NCI-H146 treated with DMSO at 0.1 percent for 48 hours (cell line): ENCODE measurements around the gene ACSL6.

Experiments
- DNase-seq: peaks from one replicate; lab custom pipeline; 2025; ENCODE audit not compliant: unreplicated experiment; lab: John Stamatoyannopoulos, UW

Gene ACSL6

GRCh38 chr5:131984956-131985665 is 26.3 kb downstream of the ACSL6 start:
- DNase-seq = no peak

- DNase-seq = no peak
Measured at GRCh38 chr5:131983244-131983771, 28.1 kb downstream of the ACSL6 start.

DNA sequence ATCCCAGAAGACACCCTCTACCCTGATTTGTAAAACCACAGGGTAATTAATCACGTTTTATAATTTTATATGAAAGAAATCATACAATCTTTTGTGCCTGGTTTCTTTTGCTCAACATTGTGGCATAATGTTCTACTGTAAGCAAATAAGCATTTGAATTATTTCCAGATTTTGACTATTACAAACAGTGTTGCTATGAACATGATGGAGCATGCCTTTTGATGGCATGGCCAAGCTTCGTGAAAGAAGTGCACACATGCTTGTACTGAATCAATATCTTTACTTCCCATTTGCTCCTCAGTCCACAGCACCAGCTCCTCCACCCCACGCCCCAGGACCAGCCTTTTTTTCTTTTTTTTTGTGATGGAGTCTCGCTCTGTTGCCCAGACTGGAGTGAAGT is 29.9 kb downstream of the ACSL6 start:
- DNase-seq = no peak

GRCh38 chr5:131980696-131981095 is 30.8 kb downstream of the ACSL6 start:
- DNase-seq = no peak

DNA sequence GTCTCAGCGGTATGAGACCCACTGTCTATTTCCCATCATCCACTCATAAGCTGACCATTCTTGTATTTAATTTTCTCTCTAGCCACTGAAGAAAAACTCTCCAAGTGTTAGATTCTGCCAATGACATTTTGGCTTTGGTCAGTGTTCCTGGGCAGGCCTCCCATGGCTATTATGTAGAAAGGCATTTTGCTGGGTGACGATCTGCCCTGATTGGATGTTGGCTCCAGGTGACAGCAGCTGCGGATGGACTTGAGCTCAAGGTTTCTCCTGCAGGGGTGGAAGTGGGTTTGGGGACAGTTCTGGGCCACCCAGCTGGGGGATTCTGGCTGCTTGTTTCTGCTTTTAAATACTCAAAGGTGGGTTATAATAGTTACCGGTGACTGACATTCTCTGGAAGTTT is 31.6 kb downstream of the ACSL6 start:
- DNase-seq = no peak

GRCh38 chr5:131977212-131977604 is 34.2 kb downstream of the ACSL6 start:
- no peak for DNase-seq

- no peak for DNase-seq
Measured at GRCh38 chr5:131976414-131977211, 34.8 kb downstream of the ACSL6 start.

- DNase-seq = no peak
Measured at GRCh38 chr5:131974956-131975726, 36.3 kb downstream of the ACSL6 start.

DNA sequence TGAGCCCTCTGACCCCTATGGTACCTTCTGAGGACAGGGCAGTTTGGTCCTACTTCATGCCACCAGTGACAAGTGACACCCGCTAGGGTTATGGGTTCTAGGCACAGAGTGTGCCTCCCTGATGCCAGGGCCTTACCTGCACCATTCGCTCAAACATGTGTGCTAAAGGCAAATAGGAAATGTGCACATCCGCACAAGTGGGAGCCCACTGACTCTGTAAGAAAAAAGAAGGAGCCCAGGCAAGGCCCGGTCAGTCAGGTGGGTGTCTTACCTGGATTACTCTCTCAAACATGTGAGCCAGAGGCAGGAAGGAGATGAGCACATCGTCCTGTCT is 36.9 kb downstream of the ACSL6 start:
- DNase-seq = no peak

- DNase-seq = no peak
Measured at GRCh38 chr5:131974016-131974415, 37.4 kb downstream of the ACSL6 start.

GRCh38 chr5:131973089-131973712 is 38.3 kb downstream of the ACSL6 start:
- DNase-seq = no peak

DNA sequence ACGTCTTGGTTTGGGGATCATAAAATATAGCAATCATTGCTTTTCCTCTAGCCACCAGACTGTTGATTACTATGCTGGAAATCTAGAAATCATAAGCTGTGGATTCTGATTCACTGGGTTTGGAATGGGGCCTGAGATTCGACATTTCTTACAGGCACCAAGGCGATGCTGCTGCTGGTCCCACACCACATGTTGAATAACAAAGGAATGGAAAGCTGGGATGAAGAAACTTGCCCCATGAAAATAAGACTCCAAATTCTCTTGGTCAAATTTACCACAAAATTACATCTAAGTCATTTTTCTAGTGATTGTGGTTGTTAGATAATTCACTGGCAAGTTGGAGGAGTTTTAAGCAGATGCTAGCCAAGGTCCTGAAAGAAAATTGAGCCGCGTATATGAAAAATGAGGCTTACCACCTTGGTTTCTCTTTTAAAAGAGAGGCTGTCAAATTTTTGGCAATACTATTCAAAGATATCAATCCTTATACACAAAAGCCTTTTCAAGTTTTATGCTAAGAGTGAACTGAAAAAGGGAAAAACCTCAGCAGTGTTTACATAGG is 43.0 kb downstream of the ACSL6 start:
- no peak for DNase-seq

DNA sequence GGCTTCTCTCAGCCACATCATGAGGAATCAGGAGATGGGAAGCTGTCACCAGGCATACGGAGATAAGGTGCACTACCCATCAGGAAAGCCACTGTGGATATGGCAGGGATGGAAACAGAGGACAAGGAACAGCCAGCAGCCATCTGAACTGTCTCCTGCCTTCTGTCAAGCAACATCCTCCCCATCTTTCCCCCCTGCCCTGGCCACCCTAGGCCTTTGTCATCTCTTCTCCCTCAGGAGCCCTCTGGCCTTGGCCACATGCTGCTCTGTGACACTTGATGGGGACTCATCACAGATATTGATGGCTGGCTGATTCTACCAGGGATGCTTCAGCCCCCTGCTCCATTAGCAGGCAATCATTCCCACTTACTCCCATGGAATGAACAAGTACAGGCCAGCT is 44.9 kb downstream of the ACSL6 start:
- DNase-seq = no peak

- DNase-seq = no peak
Measured at GRCh38 chr5:131965826-131966415, 45.5 kb downstream of the ACSL6 start.

GRCh38 chr5:131959906-131960305 is 51.6 kb downstream of the ACSL6 start:
- DNase-seq = no peak

DNA sequence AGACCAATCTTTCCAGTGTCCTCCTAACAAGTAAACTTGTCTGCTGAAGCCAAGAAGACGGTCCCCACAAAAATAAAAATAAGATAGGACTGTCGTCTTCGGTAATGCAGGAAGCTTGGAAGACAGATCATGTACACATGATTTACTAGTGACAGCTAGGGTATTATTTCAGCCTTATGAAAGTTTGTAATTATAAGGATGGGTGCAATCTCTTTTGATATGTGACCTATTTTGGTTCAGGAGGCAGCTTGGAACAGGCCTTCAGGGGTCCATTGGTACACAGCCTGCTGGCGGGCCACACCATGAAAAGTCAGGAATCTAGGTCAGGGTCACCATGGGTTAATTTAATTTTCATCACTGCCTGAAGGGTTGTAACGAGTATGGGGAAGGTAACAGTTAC is 52.3 kb downstream of the ACSL6 start:
- DNase-seq = no peak

- no peak for DNase-seq
Measured at GRCh38 chr5:131957721-131958441, 53.6 kb downstream of the ACSL6 start.

DNA sequence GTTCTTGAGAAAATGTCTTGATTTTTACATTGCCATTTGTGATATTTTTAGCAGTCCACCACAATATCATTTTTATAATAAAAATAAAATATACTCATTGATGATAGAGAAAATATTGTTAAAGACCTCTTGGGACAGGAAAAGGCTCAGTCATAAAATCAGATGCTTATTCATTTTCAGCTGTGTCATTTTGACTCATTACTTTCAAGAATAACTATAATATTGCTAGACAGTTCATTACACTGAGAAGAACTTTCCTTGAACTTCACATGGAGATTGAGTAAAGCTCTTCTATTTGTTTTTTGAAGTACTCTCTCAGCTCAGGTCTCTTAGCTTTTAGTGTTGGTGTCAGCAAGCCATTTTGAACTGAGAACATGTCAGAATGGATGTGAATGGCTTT is 57.5 kb downstream of the ACSL6 start:
- no peak for DNase-seq

DNA sequence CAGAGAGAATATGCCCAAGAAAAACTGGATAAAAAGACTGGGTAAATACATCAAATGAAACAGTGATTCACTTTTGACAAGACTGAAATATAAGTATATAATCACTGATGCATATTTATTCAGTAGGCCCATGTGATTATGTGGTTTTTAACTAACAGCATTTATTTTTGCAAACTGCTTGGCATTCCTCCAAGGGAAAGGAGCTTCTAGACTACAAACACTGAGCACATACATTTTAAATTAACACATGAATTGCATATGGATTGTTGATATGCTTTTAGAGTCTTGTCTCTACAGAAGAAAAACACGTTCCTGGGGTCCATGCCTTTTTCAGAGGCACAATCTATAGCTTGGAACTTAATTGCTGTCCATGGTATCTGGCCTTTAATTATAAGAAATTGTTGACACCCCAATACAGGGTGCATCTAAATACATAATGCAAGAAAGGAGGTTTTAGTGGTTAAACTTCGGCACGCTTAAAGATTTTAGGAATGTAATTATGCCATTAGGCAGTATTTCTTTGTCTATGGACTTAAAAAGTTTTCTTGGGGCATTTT is 59.1 kb downstream of the ACSL6 start:
- DNase-seq = no peak

DNA sequence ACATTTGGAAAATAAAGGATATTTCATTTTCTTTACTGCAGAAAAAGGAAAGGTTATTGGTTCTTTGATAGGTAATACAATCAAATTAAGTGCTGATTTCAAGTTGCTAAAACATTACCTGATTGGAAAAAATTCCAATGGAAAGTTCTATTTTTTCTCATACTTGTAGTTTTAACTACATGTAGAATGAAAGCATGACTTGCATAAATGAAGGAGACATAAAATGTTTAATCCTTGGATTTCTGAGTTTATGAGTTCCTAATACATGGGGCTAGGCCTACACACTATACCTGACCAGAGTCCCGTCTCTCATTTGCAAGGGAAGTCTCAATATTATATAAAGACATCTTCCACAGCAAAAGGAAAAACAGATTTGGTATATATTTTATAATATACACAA is 60.8 kb downstream of the ACSL6 start:
- DNase-seq = no peak
